ENCODE data around the gene ARHGEF26.
A peak's percentile ranks its signal among the peaks of the same experiment; 100 is the strongest.

The ARHGEF26 gene

GRCh38 chr3:154125378-154126030, 4.3 kb downstream of the ARHGEF26 start:
- TF ChIP-seq CTCF (IDR thresholded peaks at IDR 0.05; ENCODE audit: insufficient read depth, low read depth, low read length, missing control alignments): no peak
- no peak for DNase-seq (ENCODE audit: low read depth)

GRCh38 chr3:154126651-154127050, 5.5 kb downstream of the ARHGEF26 start:
- TF ChIP-seq CTCF (IDR thresholded peaks at IDR 0.05; ENCODE audit: insufficient read depth, low read depth, low read length, missing control alignments): no peak
- no peak overlapping the region for H3K4me3 ChIP-seq (ENCODE audit: low read length)
- DNase-seq (ENCODE audit: low read depth): peak; percentile 53

More at GRCh38 chr3:154125378-154126030, 4.3 kb downstream of the ARHGEF26 start:
- H3K4me3 ChIP-seq (ENCODE audit: low read length): no peak overlapping the region

GRCh38 chr3:154129625-154130024, 8.4 kb downstream of the ARHGEF26 start:
- TF ChIP-seq CTCF (IDR thresholded peaks at IDR 0.05; ENCODE audit: insufficient read depth, low read depth, low read length, missing control alignments): no peak
- no peak overlapping the region for H3K4me3 ChIP-seq (ENCODE audit: low read length)
- DNase-seq (ENCODE audit: low read depth): no peak

GRCh38 chr3:154130540-154130939, 9.3 kb downstream of the ARHGEF26 start:
- no peak for TF ChIP-seq CTCF (IDR thresholded peaks at IDR 0.05; ENCODE audit: insufficient read depth, low read depth, low read length, missing control alignments)
- DNase-seq (ENCODE audit: low read depth): peak; percentile 71
- H3K4me3 ChIP-seq (ENCODE audit: low read length): no peak overlapping the region

GRCh38 chr3:154131830-154132229, 10.6 kb downstream of the ARHGEF26 start:
- H3K4me3 ChIP-seq (ENCODE audit: low read length): no peak overlapping the region
- no peak for TF ChIP-seq CTCF (IDR thresholded peaks at IDR 0.05; ENCODE audit: insufficient read depth, low read depth, low read length, missing control alignments)
- DNase-seq (ENCODE audit: low read depth): no peak

- H3K4me3 ChIP-seq (ENCODE audit: low read length): no peak overlapping the region
- TF ChIP-seq CTCF (IDR thresholded peaks at IDR 0.05; ENCODE audit: insufficient read depth, low read depth, low read length, missing control alignments): no peak
- DNase-seq (ENCODE audit: low read depth): peak; percentile 70
These were observed 11.7 kb downstream of the ARHGEF26 start for GRCh38 chr3:154132777-154133375.

Measured in epithelial cell of esophagus (primary cell).